Keratinocyte (primary cell): ENCODE measurements around the gene MOCS3.

Experiments used
- EZH2 ChIP-seq: IDR thresholded peaks from one replicate; pipeline ENCODE4 v1.6.1; 2012; ENCODE audit warnings: inconsistent platforms, mild to moderate bottlenecking, low read length, moderate library complexity
- TF ChIP-seq, protein P1 (sequence below), 3 experiments: IDR thresholded peaks in 1 of 3; conservative IDR thresholded peaks in 1 of 3; optimal IDR thresholded peaks in 1 of 3; 2 replicates in 2 of 3; 3 replicates in 1 of 3; pipeline versions ENCODE3 to v1.5.1; 2011; ENCODE audit warnings: low read length in 3 of 3, mild to moderate bottlenecking in 3 of 3, moderate library complexity in 2 of 3, control low read depth in 1 of 3, inconsistent platforms in 1 of 3; ENCODE audit not compliant: insufficient read depth in 2 of 3; ENCODE audit errors: extremely low read depth in 1 of 3

DNA sequence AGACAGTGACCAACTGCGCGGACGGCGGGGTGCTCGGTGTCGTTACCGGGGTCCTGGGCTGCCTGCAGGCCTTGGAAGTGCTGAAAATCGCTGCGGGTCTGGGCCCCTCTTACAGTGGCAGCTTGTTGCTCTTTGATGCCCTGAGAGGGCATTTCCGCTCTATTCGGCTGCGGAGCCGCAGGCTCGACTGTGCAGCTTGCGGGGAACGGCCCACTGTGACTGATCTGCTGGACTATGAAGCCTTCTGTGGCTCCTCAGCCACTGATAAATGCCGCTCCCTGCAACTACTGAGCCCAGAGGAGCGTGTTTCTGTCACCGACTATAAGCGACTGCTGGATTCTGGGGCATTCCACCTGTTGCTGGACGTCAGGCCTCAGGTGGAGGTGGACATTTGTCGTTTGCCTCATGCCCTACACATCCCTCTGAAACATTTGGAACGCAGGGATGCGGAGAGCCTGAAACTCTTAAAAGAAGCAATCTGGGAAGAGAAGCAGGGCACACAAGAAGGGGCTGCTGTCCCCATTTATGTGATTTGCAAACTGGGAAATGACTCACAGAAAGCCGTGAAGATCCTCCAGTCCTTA, 1.0 kb downstream of the MOCS3 start:
- TF ChIP-seq, protein P1, sequence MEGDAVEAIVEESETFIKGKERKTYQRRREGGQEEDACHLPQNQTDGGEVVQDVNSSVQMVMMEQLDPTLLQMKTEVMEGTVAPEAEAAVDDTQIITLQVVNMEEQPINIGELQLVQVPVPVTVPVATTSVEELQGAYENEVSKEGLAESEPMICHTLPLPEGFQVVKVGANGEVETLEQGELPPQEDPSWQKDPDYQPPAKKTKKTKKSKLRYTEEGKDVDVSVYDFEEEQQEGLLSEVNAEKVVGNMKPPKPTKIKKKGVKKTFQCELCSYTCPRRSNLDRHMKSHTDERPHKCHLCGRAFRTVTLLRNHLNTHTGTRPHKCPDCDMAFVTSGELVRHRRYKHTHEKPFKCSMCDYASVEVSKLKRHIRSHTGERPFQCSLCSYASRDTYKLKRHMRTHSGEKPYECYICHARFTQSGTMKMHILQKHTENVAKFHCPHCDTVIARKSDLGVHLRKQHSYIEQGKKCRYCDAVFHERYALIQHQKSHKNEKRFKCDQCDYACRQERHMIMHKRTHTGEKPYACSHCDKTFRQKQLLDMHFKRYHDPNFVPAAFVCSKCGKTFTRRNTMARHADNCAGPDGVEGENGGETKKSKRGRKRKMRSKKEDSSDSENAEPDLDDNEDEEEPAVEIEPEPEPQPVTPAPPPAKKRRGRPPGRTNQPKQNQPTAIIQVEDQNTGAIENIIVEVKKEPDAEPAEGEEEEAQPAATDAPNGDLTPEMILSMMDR (optimal IDR thresholded peaks at IDR 0.05 in 1 of 3, IDR thresholded peaks at IDR 0.05 in 1 of 3, conservative IDR thresholded peaks at IDR 0.05 in 1 of 3; ENCODE audit: extremely low read depth in 1 of 3, insufficient read depth in 2 of 3, low read length in 3 of 3): no peak
- no peak for TF ChIP-seq EZH2
